HS-27A (cell line): Measurements from ENCODE around the gene HDAC3.
A peak's percentile ranks its signal among the peaks of the same experiment; 100 is the strongest.

Experiments
- DNase-seq: peaks from one replicate; pipeline ENCODE4 v3.0.0-alpha.2; 2012; ENCODE audit warnings: low read depth, missing footprints

Gene HDAC3

GRCh38 chr5:141657937-141658545 lies 21.4 kb upstream of the HDAC3 start:
- DNase-seq: peak; percentile 55

- no peak for DNase-seq
Observed at GRCh38 chr5:141657404-141657803, 20.8 kb upstream of the HDAC3 start.

DNA sequence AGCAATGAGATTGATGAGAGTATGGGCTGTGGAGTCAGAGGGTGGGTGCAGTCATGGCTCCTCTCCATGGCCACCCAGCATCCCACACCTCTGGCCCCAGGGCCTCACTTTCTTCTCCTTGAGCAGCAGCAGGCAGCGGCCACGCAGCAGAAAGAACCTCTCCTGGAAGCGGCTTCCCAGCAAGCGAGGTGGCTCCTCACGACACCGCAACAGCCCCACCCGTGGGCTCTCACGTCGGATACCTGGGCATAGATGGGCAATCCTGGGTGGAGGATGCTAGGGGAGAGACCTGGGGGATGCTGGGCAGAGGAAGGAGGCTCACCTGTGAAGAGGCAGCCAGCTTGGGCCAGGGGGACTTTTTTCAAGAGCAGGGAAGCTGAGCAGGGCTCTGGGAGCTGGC lies 19.7 kb upstream of the HDAC3 start:
- no peak for DNase-seq

DNA sequence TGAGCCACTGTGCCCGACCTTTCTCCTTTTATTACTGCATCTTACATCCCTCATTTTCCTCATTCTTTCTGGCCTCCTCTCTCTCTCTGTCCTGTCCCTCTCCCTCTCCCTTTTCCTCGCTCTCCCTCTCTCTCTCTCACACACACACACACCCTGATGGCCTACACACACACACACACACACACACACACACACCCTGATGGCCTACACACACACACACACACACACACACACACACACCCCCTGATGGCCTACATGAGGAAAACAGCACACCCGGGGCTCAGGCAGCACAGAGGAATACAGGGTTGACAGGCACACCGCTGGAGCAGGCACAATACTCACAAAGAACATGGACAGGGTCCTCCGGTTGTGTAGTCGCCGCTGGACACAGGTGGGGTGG lies 18.4 kb upstream of the HDAC3 start:
- no peak for DNase-seq

- no peak for DNase-seq
Observed at GRCh38 chr5:141654298-141654697, 17.6 kb upstream of the HDAC3 start.

DNA sequence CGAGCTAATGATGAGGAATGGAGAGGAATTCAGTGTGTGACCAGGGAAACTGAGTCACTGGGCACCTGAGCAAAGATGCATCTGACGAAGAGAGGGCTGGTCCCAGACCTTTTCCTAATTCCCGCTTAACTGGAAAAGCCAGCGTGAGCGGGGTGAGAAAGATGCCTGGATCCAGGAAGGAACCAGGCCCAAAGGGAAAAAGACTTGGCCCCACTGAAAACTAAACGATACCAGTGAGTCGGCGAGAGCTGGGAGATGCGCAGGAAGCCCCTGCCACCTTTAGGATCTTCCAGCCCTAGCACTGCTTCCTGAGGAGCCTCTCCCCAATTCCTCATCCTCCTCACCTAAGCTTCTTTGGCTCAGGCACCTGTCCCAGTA lies 15.1 kb upstream of the HDAC3 start:
- DNase-seq: no peak

DNA sequence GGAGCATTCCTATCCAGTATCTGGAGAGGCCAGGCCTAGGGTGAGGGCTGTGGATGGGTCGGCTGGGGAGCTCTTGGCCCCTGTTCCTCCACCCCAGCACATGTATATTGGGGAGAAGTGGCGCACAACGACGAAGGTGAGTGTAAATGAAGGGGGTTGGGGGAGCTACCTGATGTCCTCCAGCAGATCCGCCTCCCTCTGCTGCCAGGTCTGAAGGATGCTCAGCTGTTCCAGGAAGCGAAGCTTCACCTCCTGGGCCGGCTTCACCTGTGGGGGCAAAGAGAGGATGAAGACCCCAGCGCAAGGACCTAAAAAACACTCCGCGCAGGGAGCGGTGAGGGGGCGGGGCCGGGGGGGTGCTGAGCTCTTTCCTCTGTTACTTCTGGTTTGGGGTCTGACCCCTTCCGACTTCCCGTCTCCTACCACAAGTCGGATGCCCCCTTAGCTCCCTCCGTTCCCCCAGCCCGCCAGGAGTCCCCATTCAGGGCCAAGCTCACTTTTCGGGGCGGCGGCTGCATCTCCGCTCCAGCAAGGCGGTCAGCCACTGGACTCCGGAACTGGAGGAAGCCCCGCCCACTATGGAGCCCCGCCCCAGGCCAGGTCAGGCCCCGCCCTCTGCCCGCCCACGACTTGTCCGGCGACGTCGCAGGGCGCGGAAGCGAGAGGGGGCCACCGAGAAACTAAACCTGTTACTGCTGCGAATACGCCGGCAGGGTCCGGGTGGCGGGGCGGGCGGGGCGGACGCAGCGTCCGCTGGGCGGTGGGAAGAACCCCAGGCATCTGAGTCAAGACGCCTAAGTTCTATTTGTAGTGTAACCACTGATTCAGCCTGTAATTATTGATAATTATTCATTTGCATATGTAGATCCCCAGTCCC lies 14.4 kb upstream of the HDAC3 start, which contains the start of gene FCHSD1:
Gene FCHSD1, minus strand, starts transcription at position 568 of the 877 bp plus-strand sequence. Its CDS starts 50 bp downstream, at position 518.
- no peak for DNase-seq

GRCh38 chr5:141649972-141650371 lies 13.3 kb upstream of the HDAC3 start:
- DNase-seq: no peak

DNA sequence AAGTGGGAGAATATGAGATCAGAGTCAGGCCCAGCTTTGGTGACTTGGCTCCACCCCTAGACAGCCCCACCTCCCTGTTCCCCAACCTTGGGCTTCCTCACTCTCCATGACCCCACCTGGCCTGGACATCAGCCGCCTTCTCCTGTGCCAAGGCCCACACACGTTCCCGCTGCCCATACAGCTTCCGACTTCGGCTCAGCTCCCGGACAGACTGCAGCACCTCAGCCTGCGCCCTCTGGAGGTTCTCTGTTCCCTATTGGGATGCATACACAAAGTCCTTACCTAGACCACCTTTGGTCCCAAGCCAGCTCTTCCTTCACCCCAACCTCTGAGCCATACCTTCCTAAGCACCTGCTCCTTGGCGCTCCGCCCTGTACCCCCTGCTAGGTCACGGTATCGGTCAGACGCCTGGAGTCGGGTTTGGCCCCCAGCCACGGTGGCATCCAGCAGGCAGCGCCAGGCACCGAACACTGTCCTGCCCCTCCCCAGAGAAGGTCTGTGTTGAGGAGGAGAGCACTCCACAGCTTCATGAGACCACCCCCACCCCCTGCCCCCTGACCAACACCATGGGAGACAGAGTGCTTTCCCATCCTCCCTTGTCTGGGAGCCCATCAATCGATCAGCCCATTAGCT lies 12.5 kb upstream of the HDAC3 start:
- no peak for DNase-seq

GRCh38 chr5:141647851-141648250 lies 11.2 kb upstream of the HDAC3 start:
- DNase-seq: no peak

GRCh38 chr5:141647242-141647641 lies 10.6 kb upstream of the HDAC3 start:
- DNase-seq: no peak

GRCh38 chr5:141646026-141646425 lies 9.4 kb upstream of the HDAC3 start:
- DNase-seq: no peak

GRCh38 chr5:141641634-141642267 lies 5.1 kb upstream of the HDAC3 start:
- no peak for DNase-seq

GRCh38 chr5:141640698-141641097 lies 4.0 kb upstream of the HDAC3 start:
- no peak for DNase-seq

DNA sequence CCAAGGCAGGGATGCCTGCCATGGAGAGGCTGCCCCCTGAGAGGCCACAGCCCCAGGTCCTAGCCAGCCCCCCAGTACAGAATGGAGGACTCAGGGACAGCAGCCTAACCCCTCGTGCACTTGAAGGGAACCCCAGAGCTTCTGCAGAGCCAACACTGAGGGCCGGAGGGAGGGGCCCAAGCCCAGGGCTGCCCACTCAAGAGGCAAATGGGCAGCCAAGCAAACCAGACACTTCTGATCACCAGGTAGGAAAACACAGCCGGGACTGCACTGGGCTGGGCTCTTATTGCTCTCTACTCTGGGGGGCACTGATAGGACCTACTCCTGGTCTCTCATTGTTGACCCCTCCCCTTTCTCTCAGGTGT lies 3.4 kb upstream of the HDAC3 start:
- no peak for DNase-seq

GRCh38 chr5:141639357-141640050 lies 2.9 kb upstream of the HDAC3 start:
- DNase-seq: no peak

DNA sequence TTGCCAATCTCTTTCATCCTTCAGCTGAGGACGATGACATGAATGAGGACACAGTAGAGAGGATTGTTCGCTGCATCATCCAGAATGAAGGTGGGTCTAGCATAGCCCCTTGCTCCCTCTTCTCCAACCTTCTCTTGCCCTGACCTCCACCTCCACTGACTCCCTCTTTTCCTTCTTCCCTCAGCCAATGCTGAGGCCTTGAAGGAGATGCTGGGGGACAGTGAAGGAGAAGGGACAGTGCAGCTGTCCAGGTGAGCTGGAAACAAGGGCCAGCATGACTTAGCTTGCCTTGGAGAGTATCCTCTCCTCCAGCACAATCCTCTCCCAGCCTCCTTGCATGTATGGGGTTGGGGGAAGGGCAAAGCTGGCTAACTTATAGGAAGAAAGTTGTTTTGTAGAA lies 2.1 kb upstream of the HDAC3 start:
- DNase-seq: no peak

DNA sequence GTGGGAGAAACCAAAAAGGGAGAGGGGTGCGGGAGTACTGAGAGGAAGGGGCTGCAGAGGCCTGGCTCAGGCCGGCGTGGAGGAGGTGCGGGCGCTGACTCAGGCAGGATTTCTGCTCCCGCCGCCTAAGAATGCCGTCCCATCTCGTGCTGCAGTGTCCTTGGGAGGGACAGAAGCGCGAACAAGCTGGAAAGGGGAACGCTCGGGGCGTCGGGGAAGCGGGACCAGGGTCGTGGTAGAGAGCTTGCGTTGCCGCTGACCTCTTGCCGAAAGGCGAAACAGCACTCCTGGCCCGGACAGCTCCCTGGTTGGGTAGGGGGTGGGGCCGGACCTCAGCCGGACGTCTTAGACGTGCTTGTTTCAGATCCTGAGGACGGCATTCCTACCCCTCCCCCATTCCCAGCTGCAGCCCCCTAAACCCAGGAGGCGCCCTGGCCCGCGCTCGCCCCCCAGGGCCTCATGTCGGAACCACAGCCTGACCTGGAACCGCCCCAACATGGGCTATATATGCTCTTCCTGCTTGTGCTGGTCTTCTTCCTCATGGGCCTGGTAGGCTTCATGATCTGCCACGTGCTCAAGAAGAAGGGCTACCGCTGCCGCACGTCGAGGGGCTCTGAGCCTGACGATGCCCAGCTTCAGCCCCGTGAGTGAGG lies 1.2 kb upstream of the HDAC3 start:
- no peak for DNase-seq

DNA sequence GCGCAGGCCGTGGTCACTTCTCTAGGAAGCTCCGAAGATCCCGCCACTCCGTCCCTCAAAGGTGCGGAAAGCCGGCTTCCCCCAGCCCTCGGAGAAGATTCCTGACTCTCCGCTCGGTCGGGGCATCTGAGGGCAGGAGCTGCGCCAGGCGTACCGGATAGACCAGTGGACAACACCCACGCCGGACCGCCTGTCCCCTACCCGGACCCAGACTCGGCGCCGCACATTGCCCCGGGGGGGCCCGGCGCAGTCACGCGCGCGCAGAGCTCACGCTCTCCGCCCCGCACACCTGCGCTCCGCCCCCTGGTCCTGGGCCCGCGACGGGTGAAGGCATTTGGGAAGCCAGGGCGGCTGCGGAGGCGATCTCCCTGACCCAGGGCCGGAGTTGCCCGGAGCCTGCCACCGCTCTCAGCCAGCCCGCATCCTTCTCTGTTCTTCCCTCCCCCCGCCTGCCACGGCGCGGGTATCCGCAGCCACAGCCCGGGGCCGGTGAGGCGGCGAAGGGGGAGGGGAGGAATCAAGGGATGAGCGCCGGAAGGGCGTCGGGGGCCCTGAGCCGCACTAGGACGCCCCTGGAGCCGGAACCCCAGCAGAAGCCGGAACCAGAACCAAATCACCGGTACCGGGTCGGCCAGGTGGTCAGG lies 596 bp upstream of the HDAC3 start:
- no peak for DNase-seq

DNA sequence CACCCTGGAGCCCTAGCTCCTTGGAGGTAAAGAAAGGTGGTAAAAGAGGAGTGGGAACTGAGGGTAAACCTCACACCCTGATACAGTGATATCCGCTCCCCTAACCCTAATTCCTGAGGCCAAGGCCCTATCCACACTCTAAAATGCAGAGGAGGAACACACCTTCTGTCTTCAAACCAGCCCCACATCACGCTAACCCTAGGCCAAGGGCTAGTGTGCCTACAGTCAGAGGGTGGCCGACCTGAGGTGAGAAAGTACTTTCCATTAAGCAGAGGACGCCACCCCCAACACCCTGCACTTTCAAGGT lies 590 bp downstream of the HDAC3 start:
- DNase-seq: no peak

DNA sequence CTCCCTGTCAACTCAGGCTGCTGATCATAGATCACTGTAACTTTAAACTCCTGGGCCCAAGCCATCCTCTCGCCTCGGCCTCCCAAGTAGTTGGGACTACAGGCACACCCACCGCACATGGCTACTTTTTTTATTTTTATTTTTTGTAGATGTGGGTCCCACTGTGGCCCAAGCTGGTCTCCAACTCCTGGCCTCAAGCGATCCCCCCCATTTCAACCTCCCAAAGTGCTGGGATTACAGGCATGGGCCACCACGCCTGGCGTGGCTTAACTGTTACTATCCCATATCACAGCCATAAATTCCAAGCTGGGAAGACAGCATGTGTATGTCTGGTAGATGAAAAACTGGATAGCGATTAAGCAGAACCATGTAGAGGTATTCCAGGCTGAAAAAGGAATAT lies 1.0 kb downstream of the HDAC3 start:
- no peak for DNase-seq
